EL (cell line): ENCODE data around the gene CCDC71L.
"Not testable (repeated sequence)": the region's sequence is repeated elsewhere in the genome, so short reads cannot be mapped to it uniquely, and the experiment has no call there.

Experiments
- DNase-seq: peaks from one replicate; pipeline ENCODE4 v3.0.0-alpha.2; 2016

Gene CCDC71L

DNA sequence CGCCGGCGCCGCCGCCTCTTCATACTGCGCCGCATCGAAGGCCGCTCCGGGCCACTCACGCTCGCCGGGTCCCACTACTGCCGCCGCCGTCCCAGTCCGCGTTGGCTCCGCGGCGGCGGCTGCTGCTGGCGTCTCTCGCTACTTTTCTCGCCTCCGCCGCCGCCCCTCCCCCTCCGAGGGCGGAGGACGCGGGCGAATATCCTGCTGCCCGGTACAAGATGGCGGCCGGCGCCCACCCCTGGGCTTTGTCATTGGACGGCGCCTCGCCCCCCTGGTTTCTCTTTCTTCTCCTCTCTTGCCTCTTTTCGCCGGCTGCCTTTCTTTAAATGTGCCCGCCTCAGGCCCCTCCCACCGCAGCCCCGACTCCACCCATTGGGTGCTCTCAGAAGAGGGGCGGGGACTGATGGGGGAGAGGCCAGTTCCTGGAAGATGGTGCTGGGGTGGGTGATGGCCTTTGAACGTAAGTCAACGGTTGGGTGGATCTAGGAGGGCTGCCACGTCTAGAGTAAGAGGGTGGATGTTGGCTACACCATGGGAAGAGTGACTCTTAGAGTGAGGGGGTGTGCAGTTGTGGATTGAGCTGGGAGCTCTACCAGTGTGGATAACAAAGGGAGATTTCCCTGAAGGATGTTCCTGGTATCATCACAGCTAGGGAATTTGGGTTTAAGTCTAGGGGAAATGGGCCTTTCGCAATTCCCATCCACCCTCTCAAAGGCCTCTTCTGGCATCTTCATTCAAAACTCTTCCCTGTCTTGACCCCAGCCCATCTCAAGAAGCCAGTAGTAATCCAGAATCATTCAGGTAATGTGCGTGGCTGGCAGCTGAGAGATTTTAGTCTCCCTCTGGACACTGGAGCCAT, at the start of gene CCDC71L:
Gene CCDC71L (minus strand): TSS at position 297 of the 859 bp plus-strand sequence. CDS start 262 bp downstream, at position 35.
- peak; percentile 94 for DNase-seq

DNA sequence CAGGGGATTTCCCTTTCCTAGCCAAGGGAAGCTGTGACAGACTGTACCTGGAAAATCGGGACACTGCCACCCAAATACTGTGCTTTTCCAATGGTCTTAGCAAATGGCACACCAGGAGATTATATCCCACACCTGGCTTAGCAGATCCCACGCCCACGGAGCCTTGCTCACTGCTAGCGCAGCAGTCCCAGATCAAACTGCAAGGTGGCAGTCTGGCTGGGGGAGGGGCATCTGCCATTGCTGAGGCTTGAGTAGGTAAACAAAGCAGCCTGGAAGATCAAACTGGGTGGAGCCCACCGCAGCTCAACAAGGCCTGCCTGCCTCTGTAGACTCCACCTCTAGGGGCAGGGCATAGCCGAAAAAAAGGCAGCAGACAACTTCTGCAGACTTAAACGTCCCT, 48.6 kb upstream of the CCDC71L start:
- DNase-seq: not testable (repeated sequence)

DNA sequence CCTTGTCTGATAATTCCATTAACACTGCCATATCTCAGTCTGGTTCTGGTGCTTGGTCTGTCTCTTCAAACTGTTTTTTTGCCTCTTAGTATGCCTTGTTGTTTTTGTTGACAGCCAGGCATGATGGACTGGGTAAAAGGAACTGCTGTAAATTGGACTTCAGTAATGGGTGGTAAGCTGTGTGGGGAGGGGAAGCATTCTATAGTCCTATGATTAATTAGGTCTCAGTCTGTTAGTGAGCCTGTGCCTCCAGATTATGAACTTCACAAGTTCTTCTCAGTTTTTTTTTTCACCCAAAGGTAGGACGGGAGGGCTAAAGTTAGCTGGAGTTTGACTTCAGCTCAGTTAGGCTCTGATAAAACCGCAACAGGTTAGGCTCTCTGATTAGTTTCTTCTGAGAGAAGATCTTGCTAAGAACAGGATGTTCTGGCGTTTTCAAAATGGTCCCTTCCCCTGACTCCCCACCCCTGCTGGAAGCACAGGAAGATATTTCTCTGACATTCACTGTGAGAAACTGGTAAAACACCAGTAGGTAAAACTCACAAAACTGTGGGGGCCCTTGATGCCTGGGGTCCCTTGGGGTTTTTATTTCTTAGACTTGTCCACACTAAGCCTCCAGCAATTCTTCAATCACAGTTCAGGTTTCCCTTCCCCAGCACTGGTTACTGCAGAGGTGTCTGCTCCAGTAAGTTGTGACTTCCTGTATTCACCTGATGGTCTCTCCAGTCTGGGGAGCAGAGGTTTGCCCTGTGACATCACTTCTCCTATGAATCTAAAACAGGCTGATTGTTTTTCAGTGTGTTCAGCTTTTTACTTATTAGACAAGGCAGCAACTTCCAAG, 43.3 kb upstream of the CCDC71L start:
- no peak for DNase-seq

DNA sequence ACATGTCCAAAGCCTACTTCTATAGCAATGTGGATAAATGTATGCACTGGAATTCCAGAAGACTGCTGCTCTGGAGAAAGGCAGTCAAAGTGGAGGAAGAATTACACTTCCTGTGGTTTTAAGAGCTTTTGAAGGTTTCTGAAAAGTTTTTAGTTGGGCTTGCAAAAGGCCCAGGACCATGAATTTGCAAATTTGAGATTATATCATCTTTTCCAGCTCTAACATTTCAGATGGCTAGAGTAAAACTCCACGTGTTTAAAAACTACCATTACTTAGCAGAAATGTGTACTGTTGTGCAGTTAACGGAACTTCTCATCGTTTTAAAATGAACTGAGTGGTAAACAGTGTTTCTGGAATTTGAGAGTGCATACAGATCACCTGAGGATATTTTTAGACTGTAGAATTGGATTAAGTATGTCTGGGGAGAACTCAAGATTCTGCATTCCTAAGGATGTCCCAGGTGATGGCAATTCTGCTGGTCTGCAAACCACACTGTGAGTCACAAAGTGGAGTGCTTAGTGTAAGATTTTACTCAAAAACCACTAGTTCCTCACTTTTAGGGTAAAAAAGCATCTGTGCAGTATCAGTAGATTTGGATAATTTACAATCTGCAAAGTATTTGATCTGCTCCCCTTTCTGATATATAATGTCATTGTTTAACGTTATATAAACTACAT, 32.9 kb upstream of the CCDC71L start:
- DNase-seq: peak; percentile 15

DNA sequence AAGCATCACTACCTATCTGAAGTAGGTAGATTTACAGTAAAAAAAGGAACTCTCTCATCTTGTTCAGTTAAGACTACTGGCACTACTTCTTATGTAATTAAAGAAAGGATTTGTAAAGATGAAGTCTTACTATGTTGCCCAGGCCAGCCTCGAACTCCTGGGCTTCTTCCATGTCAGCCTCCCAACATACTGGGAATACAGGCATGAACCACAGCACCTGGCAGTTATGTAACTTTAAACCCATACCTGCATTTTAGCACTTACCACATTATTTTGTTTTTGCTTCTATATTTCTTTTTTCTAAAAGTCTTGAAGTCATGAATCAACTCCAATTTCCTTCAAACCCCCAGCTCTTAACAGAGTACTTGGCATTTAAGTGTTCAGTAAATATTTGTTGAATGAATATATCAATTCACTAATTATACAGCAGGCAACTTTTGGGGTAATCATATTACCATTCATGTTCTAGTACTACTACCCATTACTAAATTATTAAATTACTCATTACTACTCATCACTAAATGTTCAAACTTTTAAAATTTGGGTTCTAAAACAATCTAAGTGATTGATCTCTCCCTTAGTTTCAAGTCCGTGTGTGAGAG, 31.6 kb upstream of the CCDC71L start:
- DNase-seq: no peak

DNA sequence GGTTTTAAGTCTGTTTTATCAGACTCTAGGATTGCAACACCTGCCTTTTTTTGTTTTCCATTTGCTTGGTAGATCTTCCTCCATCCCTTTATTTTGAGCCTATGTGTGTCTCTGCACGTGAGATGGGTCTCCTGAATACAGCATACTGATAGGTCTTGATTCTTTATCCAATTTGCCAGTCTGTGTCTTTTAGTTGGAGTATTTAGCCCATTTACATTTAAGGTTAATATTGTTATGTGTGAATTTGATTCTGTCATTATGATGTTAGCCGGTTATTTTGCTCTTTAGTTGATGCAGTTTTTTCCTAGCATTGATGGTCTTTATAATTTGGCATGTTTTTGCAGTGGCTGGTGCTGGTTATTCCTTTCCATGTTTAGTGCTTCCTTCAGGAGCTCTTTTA, 27.2 kb upstream of the CCDC71L start:
- not testable (repeated sequence) for DNase-seq

DNA sequence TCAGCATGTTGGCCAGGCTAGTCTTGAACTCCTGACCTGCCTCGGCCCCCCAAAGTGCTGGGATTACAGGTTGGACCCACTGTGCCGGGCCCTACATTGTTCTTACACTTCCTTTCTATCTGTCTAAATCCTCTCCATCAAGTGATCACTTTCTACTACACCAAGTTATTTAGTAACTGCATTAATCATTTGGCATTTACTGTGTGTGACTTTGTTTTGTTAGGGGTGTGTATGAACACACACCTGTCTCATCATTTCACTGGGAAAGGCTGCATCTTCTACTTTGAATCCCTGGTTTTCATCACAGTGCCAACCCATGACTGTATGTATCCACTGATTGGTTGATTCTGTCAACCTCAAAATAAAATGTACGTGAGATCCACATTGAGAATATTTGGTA, 23.0 kb upstream of the CCDC71L start:
- no peak for DNase-seq

DNA sequence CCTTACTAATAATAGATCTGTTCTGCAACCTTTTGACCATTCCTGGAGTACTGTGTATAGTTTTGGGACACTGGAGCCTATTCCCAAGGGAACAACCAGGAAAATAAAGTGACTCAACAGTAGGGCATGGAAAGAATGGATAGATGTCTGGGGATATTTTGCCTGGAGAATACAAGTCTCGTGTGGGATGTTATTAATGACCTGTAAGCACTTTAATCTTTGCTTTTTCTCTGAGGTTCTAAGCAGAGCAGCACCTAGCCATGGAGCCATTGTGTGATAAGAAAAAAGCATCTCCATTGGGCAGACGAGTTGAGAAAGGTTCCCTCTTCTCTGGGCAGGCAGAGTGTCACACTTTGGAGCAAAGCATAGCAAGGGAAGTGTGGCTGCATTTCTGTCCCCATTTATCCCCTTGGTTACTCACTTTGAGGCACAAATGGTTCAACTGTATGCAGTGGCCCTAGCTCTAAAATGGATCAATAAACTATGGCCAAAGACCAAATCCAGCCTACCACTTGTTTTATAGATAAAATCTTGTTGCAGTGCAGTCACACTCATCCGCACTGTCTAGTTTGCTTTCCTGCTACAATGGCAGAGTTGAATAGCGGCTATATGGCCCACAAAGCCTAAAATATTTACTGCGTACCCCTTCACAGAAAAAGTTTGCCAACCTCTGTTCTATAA, 21.0 kb upstream of the CCDC71L start:
- DNase-seq: peak; percentile 74

DNA sequence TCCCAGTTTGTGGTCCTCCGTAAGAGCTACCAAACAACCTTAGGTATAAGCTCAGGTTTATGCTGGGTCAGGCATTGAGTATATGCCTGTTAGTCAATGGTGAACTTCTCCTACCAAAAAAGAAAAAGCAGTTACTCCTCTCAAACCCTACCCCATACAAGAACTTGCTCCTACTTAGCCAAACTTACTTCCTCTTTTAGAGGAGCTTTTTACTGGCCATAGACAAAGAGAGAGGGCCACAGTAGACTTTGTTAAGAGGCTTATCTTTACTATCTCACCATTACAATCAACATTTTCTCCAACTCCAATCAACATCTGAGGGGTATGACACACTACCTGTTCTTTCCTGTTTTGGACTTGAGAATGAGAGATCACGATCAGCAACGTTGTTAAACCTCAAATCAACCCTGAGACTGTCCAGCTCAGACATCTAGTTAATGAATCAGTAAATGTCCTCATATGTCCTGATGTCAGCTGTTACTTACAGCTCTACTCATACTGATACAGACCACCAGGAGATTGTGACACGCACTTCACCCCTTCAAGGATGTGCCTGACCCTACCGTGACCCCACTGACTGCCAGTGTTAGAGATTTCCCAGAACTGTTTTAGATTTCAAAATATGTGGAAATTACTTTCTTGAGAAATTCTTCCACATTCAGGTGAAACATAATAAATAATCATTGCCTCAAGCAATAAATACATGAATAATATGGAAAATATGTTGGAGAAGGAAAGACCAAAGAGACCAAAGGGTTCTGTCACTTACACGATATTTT, 18.4 kb upstream of the CCDC71L start:
- DNase-seq: peak; percentile 68

DNA sequence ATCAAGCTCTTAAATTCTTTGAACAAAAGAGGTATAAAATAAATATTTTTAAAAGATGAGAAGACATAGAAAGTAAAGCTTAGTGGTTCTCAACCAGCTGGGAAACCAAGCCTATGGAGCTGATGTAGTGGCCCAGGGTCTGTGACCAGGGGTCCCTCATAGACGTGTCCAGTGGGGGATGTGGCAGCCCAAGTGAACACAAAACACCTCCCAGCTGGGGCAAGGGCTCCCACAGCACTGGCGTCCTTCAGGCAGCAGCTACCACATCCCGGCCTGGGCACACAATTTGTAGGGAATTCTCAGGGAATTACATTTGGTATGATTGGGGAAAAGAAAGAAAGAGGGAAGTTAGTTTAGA, 17.8 kb upstream of the CCDC71L start:
- no peak for DNase-seq

DNA sequence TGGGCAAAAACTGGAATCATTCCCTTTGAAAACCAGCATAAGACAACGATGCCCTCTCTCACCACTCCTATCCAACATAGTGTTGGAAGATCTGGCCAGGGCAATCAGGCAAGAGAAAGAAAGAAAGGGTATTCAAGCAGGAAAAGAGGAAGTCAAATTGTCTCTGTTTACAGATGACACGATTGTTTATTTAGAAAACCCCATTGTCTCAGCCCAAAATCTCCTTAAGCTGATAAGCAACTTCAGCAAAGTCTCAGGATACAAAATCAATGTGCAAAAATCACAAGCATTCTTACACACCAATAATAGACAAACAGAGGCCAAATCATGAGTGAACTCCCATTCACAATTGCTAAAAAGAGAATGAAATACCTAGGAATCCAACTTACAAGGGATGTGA, 15.5 kb upstream of the CCDC71L start:
- DNase-seq: not testable (repeated sequence)

DNA sequence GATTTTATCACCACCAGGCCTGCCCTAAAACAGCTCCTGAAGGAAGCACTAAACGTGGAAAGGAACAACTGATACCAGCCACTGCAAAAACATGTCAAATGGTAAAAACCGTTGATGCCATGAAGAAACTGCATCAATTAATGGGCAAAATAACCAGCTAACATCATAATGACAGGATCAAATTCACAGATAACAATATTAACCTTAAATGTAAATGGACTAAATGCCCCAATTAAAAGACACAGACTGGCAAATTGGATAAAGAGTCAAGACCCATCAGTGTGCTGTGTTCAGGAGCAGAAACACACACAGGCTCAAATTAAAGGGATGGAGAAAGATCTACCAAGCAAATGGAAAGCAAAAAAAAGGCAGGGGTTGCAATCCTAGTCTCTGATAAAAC, 12.7 kb upstream of the CCDC71L start:
- DNase-seq: not testable (repeated sequence)

DNA sequence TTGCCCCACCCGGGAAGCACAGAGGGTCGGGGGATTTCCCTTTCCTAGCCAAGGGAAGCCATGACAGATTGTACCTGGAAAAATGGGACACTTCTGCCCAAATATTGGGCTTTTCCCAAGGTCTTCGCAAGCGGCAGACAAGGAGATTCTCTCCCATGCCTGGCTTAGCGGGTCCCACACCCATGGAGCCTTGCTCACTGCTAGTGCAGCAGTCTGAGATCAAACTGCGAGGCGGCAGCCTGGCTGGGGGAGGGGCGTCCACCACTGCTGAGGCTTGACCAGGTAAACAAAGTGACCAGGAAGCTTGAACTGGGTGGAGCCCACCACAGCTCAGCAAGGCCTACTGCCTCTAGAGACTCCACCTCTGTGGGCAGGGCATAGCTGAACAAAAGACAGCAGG, 11.0 kb upstream of the CCDC71L start:
- DNase-seq: not testable (repeated sequence)

DNA sequence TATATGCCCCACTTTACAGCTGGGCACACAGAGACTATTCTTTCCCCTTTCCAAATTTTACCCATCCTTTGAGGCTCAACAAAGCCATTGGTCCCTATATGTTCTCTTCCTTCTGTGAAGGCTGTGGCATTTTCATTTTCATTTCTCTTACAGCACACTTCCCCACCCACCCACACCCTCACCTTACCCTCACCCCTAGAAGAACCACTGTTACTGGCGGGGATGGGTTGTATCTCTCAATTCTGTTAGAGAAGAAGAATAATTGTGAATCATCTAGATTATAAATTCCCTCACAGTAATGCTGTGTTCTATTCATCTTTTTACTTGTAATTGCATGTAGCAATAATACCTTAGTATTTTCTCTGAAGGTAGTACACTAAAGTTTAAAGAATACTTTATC, 10.2 kb upstream of the CCDC71L start:
- DNase-seq: no peak

DNA sequence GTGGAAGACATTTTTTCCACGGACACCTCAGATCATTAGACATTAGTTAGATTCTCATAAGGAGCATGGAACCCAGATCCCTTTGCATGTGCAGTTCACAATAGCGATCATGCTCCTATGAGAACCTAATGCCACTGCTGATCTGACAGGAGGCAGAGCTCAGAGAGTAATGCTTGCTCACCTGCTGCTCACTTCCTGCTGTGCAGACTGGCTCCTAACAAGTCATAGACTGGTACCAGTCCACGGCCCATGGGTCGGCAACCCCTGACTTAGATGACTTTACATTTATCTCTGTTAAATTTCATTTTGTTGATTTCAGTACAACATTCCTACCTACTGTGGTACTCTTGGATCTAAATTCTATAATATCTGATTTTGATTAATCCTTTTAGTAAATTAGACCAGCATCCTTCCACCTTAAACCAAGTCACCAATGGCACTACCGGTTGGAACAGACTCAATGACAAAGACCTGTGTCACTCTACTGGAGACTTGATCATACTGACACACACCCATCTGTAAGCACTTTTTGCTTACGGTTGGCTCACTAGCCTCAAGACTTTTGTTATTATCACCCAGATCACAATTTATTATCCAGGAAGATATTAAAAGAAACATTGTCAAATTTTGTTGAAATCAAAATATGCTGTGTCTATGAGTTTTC, 8.0 kb upstream of the CCDC71L start:
- no peak for DNase-seq

DNA sequence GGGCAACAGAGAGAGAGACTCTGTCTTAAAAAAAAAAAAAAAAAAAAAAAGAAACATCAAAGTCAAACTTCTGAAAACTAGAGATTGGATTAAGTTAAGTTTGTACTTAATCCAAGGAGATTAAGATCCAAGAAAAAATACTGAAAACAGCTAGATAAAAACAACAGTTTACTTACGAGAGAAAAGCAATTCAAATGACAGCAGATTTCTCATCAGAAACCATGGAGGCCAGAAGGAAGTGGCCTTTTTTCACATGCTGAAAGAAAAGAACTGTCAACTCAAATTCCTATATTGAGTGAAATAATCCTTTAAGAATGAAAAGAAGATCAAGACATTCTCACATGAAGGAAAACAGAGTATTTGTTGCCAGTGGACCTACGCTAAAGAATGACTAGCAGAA, 5.4 kb upstream of the CCDC71L start:
- DNase-seq: no peak

DNA sequence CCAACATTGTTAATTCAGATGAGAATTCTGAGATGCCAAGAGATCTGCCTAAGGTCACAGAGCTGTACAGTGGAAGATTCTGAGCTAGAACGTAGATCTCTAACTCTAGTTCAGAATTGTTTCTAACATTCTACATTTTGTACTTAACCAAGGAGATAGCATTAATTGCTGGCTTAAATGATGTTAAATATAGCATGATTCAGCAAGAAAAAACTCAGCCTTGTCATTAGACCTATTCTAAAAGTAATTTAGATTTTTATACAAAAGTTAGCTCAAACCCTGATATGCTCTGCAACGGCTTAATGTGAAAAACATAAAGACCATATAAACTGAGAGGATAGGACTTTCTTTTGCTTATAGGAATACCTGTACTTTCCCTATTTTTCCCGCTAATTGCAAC, 3.4 kb upstream of the CCDC71L start:
- no peak for DNase-seq

DNA sequence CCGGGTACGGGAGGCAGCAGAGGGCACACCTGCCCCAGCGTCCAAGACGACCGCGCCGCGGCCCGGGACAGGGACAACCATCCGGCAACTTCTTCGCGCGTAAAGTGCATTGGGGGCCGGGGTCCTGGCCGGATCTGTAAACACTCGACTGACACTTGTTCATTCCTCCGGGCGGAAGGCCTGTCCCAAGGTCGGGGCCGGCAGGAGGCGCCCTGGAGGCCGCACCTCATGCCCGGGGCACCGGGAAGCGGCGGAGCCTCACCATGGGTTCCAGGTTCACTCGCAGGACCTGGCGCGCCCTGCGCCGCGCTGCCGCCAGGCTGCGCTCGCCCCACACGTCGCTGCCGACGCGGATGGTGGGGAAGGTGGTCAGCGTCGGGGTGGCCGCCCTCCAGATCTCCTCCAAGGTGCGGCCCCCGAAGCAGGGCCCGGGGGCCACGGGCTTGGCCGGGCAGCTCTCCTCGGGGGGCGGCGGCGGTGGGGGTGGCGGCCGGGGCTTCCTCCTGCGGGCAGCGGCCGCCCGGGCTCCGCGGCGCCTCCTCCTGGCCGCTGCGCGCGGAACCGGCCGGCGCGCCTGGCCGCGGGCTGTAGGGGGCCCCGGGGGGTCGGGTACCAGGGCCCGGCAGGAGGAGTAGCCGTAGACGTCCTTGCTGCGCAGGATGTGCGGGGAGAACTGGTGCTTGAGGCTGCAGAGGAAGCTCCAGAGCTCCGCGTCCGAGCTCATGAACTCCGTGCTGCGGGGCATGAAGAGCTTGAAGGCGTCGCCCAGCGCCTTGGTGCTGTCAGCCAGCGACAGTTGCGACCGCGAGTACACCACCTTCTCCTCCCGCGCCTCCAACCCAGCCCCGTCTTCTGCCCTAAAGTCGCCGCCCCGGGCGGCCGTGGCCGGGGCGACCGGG, 746 bp downstream of the CCDC71L start:
- peak; percentile 74 for DNase-seq

DNA sequence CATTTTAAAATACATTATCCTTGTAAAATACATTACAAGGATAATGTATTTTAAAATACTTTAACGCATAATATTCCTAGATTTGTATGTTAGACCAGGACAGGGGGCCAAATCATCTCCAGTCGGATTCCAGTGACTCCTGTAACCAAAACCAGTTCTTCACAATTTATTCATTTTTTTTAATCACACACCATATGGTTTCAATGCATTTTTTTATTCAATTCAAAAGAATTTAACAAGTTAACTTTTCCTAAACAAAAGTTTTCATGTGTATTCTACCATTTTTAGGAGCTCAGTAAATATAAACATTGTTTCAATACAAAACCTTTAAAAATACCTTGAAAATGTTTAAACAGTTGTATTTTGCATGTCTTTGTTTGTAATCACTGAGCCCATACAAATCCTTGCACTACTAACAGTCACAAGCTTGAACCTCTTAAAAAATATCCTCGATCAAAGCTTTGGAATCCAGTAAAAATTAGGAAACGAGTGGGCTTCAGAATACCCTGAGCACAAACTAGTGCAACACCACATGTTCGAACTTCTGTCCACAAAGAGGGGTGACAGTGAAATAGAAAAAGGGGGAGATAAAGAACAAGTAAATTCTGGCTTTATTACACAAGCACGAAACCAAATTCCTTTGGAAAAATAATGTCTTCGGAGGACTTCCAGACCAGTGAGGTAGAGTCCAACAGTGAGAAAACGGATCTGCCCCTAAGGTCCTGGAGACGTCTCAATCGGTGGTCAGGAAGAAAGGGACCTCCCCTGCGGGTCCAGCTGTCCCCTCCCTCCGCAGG, 1.6 kb downstream of the CCDC71L start:
- no peak for DNase-seq
